HG03196 (cell line): Measurements from ENCODE around the gene CAMK1G.

Experiments used
- ATAC-seq: cut with Tn5 transposase; IDR thresholded peaks from one replicate; pipeline ENCODE4 v1.9.1; 2021; ENCODE audit not compliant: unreplicated experiment

Gene CAMK1G

GRCh38 chr1:209597499-209597898 lies 14.0 kb downstream of the CAMK1G start:
- ATAC-seq: no peak

DNA sequence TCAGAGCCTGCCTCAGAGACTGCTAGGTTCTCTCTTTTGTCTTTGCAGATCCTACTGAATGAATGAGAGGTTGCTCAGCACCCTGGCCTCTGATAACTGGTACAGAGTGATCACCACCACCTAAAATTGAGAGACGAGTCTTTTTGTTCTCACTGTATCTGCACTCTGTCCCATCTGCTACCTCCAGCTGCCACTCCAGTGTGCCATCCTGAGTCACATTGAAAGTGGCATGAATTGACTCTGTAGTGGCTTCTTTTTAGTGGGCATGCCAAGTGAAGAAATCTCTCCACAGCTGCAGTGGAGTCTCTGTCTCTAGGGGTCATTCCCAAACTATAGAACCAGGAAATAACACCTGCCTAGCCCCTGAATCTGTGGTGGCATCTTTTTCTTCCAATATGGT lies 14.7 kb downstream of the CAMK1G start:
- no peak for ATAC-seq

GRCh38 chr1:209600541-209600940 lies 17.0 kb downstream of the CAMK1G start:
- ATAC-seq: no peak

DNA sequence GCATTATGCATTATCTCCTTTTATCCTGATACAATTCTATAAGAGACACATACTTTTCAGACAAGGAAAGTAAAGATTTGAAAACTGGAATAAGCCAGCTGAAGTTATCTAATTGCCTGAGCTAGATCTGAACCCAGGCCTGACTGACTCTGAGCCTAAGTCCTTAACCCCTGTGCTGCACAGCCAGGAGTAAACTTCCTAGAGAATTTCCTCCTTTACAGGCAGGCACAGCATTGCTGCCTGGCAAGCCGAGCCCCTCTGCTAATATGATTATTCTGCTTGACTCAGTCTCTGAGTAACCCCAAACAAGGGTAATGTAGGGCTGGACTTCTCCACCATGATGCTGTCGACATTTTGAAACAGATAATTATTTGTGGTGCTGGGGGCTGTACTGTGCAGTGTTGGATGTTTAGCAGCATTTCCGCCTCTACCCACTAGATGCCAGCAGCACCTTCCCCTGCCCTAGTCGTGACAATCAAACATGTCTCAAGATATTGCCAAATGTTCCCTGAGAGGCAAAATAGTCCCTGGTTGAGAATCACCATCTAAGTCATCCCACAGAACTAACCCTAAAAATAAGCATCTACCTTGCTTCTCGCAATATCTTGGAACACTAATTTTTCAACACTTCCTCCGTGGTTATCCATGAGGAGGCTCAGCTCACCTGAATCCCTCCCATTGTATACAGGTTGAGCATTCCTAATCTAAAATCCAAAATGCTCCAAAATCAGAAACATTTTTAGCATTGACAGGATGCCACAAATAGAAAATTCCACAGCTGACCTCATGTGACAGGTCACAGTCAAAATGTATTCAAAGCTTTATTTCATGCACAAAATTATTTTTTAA lies 18.5 kb downstream of the CAMK1G start:
- ATAC-seq: no peak

GRCh38 chr1:209603877-209604276 lies 20.4 kb downstream of the CAMK1G start:
- ATAC-seq: no peak

DNA sequence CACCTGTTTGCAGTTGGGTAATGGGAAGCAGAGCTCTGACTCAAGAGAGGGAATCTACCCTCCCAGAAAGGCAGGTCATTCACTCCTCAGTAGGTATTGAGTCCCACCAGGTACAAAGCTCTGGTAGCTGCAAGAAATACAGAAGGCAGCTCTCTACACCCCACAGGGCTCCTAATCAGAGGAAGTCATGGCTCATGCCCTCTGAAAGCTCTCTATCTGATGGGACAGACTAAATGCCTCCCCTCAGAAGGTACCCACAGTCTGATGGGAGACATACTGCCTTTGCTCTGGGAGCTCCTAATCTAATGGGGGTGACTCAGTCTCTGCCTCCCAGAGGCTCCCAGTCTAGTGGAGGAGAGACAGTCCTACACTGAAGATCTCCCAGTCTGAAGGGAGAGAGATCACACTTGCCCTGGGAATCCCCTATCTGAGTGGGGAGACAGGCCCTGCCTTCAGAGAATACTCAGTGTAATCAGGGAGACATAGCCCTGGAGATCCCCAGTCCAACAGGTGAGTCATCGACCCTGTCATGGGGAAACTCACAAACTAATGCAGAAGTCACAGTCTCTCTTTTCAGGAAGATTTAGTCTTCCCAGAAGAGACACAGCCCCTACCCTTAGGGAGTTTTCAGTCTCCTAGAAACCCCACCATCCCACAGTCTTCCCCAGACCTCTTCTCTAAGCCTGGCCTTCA lies 23.7 kb downstream of the CAMK1G start:
- ATAC-seq: peak; percentile 76

- no peak for ATAC-seq
Measured at GRCh38 chr1:209607795-209608178, 24.3 kb downstream of the CAMK1G start.

DNA sequence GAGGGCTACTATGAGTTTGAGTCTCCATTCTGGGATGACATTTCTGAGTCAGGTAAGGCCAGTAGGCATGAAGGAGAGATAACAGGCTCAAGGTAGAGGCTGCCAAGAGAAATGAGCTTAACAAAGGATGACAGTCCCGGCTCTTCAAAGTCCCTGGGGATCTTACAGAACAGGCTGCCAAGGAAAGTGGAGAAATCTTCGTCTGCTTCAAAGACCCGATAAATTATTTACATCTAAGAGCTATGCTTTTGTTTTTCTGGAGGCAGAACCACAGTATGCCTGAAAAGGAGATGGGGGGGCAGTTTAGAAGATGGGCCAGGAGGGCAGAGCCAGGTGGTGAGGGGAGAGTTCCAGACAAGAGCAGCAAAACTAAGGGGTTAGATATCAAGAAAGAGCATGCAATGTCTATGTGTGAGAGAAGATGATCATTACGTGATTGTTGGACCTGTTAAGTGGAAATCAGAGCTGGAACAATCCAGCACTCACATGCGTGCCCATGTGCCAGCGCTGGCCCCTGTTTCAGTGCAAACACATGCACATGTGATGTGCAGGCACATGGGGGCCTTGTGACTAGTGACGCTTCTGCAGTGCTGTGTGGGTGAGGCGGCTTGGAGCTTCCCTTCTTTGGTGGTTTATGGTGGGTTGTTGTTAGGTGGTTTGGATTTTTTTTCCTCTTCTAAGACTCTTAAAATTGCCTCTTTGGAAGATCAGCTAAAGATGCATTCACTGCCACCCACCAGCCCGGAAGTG lies 25.7 kb downstream of the CAMK1G start:
- ATAC-seq: no peak

DNA sequence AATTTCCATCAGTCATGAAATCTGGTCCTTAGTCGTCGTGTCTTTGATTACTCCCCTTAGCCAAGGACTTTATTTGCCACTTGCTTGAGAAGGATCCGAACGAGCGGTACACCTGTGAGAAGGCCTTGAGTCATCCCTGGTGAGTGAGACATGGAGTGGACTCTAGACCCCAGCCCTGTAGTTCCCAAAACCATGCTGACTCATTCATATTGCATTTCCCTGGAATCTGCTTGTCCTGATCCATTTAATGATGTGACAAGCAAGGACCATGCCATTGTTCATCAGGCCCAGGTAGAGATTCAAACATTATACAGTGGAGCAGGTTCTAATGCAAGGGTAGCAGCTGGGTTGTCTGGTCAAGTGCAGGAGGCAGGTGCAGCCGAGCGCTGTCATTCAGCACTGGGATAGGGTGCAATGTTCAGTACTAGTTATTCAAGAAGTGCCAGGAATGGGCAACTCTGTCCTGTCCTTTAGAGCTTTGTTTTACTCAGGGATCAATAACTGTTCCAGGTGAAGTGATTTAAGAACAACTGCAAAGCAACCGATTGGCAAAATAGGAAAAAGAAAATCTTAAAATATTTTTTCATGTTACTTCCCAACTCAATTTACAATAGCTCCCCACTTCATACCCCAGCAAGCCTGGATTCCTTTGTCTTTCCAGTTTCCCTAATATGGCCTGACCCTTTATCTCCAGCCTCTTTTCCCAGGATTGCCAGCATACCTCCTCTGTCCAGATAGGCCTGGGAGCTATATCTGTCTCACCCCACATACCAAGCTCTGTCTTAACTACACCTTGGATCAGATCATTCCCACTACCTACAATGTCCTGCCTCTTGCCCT lies 26.5 kb downstream of the CAMK1G start:
- no peak for ATAC-seq

GRCh38 chr1:209610631-209610905 lies 27.1 kb downstream of the CAMK1G start:
- no peak for ATAC-seq

DNA sequence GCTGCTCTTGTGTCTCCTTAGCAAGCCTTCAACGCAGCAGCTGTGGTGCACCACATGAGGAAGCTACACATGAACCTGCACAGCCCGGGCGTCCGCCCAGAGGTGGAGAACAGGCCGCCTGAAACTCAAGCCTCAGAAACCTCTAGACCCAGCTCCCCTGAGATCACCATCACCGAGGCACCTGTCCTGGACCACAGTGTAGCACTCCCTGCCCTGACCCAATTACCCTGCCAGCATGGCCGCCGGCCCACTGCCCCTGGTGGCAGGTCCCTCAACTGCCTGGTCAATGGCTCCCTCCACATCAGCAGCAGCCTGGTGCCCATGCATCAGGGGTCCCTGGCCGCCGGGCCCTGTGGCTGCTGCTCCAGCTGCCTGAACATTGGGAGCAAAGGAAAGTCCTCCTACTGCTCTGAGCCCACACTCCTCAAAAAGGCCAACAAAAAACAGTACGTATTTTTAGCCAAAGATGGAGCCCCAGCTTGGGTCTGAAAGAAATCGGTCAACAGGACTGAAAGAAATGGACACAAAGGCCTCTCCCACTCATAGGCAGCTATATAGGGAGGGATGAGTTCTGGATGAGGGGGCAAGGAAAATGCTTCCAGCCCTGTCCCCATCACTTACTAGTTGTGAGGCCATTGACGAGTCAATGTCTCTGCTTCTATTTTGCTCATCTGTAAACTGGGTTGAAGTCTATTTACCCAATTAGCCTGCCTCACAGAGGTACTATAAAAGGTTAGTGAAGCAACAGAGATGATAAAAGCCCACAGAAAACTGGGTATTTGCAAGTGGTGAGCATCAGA lies 28.5 kb downstream of the CAMK1G start:
- ATAC-seq: no peak

DNA sequence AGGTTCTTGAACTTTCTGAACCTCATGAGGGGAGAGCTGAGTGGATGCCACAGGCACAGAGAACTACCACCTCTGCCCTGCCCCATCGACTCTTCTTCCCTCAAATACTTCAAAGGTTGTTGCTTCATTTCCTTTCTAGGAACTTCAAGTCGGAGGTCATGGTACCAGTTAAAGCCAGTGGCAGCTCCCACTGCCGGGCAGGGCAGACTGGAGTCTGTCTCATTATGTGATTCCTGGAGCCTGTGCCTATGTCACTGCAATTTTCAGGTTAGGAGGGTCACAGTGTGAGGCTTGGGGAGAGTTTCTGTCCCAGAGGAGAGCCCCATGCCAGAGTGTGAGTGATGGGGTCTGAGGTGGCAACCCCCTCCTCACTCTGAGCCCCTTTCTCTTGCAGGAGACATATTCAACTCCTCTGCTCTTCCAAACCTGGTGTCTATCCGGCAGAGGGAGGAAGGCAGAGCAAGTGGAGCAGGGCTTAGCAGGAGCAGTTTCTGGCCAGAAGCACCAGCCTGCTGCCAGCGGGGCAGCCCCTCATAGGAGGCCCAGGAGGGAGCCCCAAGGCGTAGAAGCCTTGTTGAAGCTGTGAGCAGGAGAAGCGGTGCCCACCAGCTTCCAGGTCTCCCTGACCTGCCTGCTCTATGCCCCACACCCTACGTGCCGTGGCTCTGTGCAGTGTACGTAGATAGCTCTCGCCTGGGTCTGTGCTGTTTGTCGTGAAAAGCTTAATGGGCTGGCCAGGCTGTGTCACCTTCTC lies 29.3 kb downstream of the CAMK1G start:
- no peak for ATAC-seq

DNA sequence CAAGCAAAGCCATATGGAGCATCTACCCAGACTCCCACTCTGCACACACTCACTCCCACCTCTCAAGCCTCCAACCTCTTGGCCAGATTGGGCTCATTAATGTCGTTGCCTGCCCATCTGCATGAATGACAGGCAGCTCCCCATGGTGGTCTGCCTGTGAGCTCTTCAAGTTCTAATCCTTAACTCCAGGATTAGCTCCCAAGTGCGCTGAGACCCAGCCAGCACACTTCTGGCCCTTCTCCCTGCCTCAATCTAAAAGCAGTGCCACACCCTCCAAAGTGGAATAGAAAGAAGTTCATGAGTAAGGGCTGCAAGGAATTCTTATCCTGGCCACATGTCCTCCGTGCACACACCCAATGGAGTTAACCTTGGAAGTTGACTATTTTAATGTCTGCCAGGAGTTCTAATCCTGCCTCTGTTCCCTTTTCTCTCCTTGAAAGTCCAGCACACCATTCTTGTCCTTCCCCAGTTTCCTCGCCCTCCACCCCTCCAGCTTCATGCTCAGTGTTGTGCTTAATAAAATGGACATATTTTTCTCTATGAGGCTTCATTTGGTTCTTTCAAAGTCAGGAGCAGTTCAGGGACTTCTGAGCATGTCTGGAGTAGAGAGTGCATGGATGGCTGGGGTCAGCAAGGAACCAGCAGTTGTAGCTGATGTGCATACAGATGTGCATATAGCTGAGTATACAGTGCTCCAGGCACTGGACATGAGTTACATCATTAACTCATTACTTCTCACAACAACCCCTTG lies 30.1 kb downstream of the CAMK1G start:
- no peak for ATAC-seq

GRCh38 chr1:209614151-209614420 lies 30.6 kb downstream of the CAMK1G start:
- ATAC-seq: no peak

DNA sequence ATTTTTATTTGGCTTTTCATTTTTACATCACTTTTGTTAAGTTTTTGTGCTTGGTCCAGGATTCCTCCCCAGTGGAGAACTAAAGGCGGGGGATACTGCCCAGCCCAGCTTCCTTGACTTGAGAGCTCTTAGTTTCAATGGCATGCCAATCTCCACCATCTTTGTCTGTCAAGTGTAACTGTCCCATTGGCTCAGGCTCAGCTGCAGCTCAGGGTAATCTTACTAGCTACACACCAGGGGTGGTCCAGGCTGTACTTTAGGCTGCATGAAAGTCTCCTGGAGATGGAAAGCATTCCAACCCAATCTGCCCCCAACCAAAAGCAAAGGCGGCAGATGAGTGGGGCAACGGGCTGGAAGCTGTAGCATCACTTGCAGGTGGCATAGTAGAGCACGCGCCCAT lies 31.4 kb downstream of the CAMK1G start:
- no peak for ATAC-seq

- ATAC-seq: no peak
Measured at GRCh38 chr1:209616366-209617046, 33.0 kb downstream of the CAMK1G start.

DNA sequence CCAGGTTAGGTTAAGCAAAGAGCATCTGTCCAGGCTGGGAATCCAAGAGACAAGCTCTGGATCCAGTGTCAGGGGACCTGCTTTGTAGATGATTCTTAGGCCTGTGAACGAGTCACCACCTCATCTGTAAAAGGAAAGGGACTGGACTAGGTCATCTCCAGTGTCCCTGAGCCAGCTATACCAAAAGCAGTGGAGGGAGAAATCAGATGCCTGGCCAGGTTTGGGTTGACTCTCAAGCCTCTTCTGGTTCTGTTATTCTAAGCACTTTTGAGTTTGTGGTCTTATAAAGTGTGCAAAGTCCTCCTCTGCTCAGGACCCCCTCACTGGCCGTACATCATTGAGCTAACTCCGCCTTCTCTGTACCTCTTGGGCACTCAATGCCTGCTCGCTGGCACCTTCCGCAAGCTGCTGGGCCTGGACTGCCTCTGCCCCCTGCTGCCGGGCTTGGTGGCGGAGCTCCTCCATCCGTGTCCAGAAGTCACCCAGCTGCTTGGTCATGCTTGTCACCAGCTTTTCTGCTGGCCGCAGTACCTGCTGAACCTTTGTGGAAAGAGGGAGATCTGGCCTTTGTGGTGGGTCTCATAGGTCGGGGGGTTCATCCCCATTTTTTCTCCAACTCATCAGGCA lies 33.6 kb downstream of the CAMK1G start:
- ATAC-seq: no peak

GRCh38 chr1:209617755-209618154 lies 34.2 kb downstream of the CAMK1G start:
- ATAC-seq: no peak
